ENCODE results near the gene ZNF648. TPM values are rescaled to one million over a fixed set of nuclear protein-coding genes. Genes with fewer than 3 reads are reported as not detected.
"Not testable (repeated sequence)": the region's sequence is repeated elsewhere in the genome, so short reads cannot be mapped to it uniquely, and the experiment has no call there.

Gene ZNF648
- total RNA-seq, 1 donor from 2014 or later: not detected

- no peak for DNase-seq
Observed at GRCh38 chr1:182015360-182015759, 46.2 kb downstream of the ZNF648 start.

GRCh38 chr1:182010800-182011370, 50.6 kb downstream of the ZNF648 start:
- DNase-seq: not testable (repeated sequence)

DNA sequence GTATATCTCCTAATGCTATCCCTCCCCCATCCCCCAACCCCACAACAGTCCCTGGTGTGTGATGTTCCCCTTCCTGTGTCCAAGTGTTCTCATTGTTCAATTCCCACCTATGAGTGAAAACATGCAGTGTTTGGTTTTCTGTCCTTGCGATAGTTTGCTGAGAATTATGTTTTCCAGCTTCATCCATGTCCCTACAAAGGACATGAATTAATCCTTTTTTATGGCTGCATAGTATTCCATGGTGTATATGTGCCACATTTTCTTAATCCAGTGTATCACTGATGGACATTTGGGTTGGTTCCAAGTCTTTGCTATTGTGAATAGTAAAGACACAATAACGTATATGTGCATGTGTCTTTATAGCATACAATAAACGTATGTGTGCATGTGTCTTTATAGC, 56.1 kb downstream of the ZNF648 start:
- not testable (repeated sequence) for DNase-seq

DNA sequence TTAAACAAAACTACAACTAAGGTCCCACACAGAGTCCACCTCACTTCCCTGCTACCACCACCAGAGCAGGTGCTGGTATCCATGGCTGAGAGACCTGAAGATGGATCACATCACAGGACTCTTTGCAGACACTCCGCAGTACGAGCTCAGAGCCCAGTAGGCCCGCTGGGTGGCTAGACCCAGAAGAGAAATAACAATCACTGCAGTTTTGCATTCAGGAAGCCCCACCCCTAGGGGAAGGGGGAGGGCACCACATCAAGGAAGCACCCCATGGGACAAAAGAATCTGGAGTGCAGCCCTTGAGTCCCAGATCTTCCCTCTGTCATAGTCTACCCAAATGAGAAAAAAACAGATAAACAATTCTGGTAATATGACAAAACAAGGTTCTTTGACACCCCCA, 56.9 kb downstream of the ZNF648 start:
- DNase-seq: no peak

Measured in dermis blood vessel endothelial cell (primary cell).